ENCODE measurements around the gene ARSI.
A peak's percentile ranks its signal among the peaks of the same experiment; 100 is the strongest.

The ARSI gene

GRCh38 chr5:150286820-150287219 lies 15.9 kb downstream of the ARSI start:
- WGBS (ENCODE audit: insufficient coverage): 88% methylated on average over 3 of the region's 5 CpGs
- Histone ChIP-seq H3K36me3 (ENCODE audit: control insufficient read depth in 4 of 4, insufficient read depth in 4 of 4, low read length in 3 of 4) (no peaks in the 10 kb centered on the region), H3K27me3 (replicated peaks in 2 of 5; ENCODE audit: control insufficient read depth in 4 of 5, insufficient read depth in 5 of 5, low read length in 4 of 5) (peaks cover 0 to 11% (median 1%) of the 10 kb centered on the region in 5 experiments), H3K4me1 (ENCODE audit: control extremely low read depth in 1 of 4, control insufficient read depth in 4 of 4, insufficient read depth in 4 of 4, low read length in 3 of 4) (peaks cover 0 to under 1% (median 0%) of the 10 kb centered on the region in 4 experiments), H3K27ac (ENCODE audit: insufficient read depth in 1 of 2, low read depth in 1 of 2, low read length in 2 of 2, poor library complexity in 1 of 2, severe bottlenecking in 2 of 2) (no peak overlapping the region), H3K9me3 (ENCODE audit: control extremely low read depth in 1 of 5, control insufficient read depth in 4 of 5, insufficient read depth in 2 of 5, low read depth in 1 of 5, low read length in 4 of 5) (no peaks in the 10 kb centered on the region), H3K4me3 (ENCODE audit: control insufficient read depth in 1 of 7, extremely low read depth in 1 of 7, insufficient read depth in 4 of 7, low read depth in 2 of 7, low read length in 6 of 7) (no peak overlapping the region)
- ChIA-PET POLR2A (no interaction called here), CTCF (interaction anchor here (1.0 kb wide), 2 partner anchors 12 to 14 kb away, joined by 3 to 4 read pairs; no protein-coding TSS in a partner anchor)
- peak; percentile 23 to 44 (median 34) for DNase-seq

GRCh38 chr5:150285114-150285513 lies 17.6 kb downstream of the ARSI start:
- no peak for DNase-seq
- H3K27me3 ChIP-seq (replicated peaks in 2 of 5; ENCODE audit: control insufficient read depth in 4 of 5, insufficient read depth in 5 of 5, low read length in 4 of 5): peaks cover 0 to 6% (median 1%) of the 10 kb centered on the region in 5 experiments
- no peaks in the 10 kb centered on the region for H3K36me3 ChIP-seq (ENCODE audit: control insufficient read depth in 4 of 4, insufficient read depth in 4 of 4, low read length in 3 of 4)
- H3K27ac ChIP-seq (ENCODE audit: insufficient read depth in 1 of 2, low read depth in 1 of 2, low read length in 2 of 2, poor library complexity in 1 of 2, severe bottlenecking in 2 of 2): no peak overlapping the region
- 95% methylated on average over 4 of the region's 7 CpGs for whole genome bisulfite sequencing (ENCODE audit: insufficient coverage)
- CTCF ChIA-PET: interaction anchor here (1.4 kb wide), 1 partner anchor 18 kb away, joined by 3 read pairs; the partner anchor contains the start of gene ARSI
- no peaks in the 10 kb centered on the region for H3K9me3 ChIP-seq (ENCODE audit: control extremely low read depth in 1 of 5, control insufficient read depth in 4 of 5, insufficient read depth in 2 of 5, low read depth in 1 of 5, low read length in 4 of 5)
- H3K4me1 ChIP-seq (ENCODE audit: control extremely low read depth in 1 of 4, control insufficient read depth in 4 of 4, insufficient read depth in 4 of 4, low read length in 3 of 4): peaks cover 0 to 2% (median 0%) of the 10 kb centered on the region in 4 experiments
- H3K4me3 ChIP-seq (ENCODE audit: control insufficient read depth in 1 of 7, extremely low read depth in 1 of 7, insufficient read depth in 4 of 7, low read depth in 2 of 7, low read length in 6 of 7): no peak overlapping the region
- POLR2A ChIA-PET: no interaction called here

GRCh38 chr5:150284311-150284710 lies 18.4 kb downstream of the ARSI start:
- Histone ChIP-seq H3K9me3 (ENCODE audit: control extremely low read depth in 1 of 5, control insufficient read depth in 4 of 5, insufficient read depth in 2 of 5, low read depth in 1 of 5, low read length in 4 of 5) (no peaks in the 10 kb centered on the region), H3K36me3 (ENCODE audit: control insufficient read depth in 4 of 4, insufficient read depth in 4 of 4, low read length in 3 of 4) (no peaks in the 10 kb centered on the region), H3K4me1 (ENCODE audit: control extremely low read depth in 1 of 4, control insufficient read depth in 4 of 4, insufficient read depth in 4 of 4, low read length in 3 of 4) (peaks cover 1 to 10% (median 5%) of the 10 kb centered on the region in 4 experiments), H3K27ac (ENCODE audit: insufficient read depth in 1 of 2, low read depth in 1 of 2, low read length in 2 of 2, poor library complexity in 1 of 2, severe bottlenecking in 2 of 2) (no peak overlapping the region), H3K27me3 (replicated peaks in 2 of 5; ENCODE audit: control insufficient read depth in 4 of 5, insufficient read depth in 5 of 5, low read length in 4 of 5) (peaks cover 0 to 3% (median under 1%) of the 10 kb centered on the region in 5 experiments), H3K4me3 (ENCODE audit: control insufficient read depth in 1 of 7, extremely low read depth in 1 of 7, insufficient read depth in 4 of 7, low read depth in 2 of 7, low read length in 6 of 7) (no peak overlapping the region)
- 96% methylated on average over 12 of the region's 13 CpGs for WGBS (ENCODE audit: insufficient coverage)
- CTCF ChIA-PET: interaction anchor here (1.4 kb wide), 1 partner anchor 19 kb away, joined by 3 read pairs; the partner anchor contains the start of gene ARSI
- no peak for DNase-seq
- POLR2A ChIA-PET: no interaction called here

GRCh38 chr5:150283904-150284303 lies 18.8 kb downstream of the ARSI start:
- ChIA-PET CTCF (interaction anchor here (0.9 to 1.4 kb wide), 2 partner anchors 19 kb away, joined by 3 read pairs; partner anchors contain the start of gene ARSI), POLR2A (no interaction called here)
- Histone ChIP-seq H3K36me3 (ENCODE audit: control insufficient read depth in 4 of 4, insufficient read depth in 4 of 4, low read length in 3 of 4) (no peaks in the 10 kb centered on the region), H3K9me3 (ENCODE audit: control extremely low read depth in 1 of 5, control insufficient read depth in 4 of 5, insufficient read depth in 2 of 5, low read depth in 1 of 5, low read length in 4 of 5) (no peaks in the 10 kb centered on the region), H3K4me1 (ENCODE audit: control extremely low read depth in 1 of 4, control insufficient read depth in 4 of 4, insufficient read depth in 4 of 4, low read length in 3 of 4) (peaks cover 2 to 11% (median 5%) of the 10 kb centered on the region in 4 experiments), H3K27ac (ENCODE audit: insufficient read depth in 1 of 2, low read depth in 1 of 2, low read length in 2 of 2, poor library complexity in 1 of 2, severe bottlenecking in 2 of 2) (no peak overlapping the region), H3K27me3 (replicated peaks in 2 of 5; ENCODE audit: control insufficient read depth in 4 of 5, insufficient read depth in 5 of 5, low read length in 4 of 5) (peaks cover 0 to 2% (median 0%) of the 10 kb centered on the region in 5 experiments), H3K4me3 (ENCODE audit: control insufficient read depth in 1 of 7, extremely low read depth in 1 of 7, insufficient read depth in 4 of 7, low read depth in 2 of 7, low read length in 6 of 7) (no peak overlapping the region)
- WGBS (ENCODE audit: insufficient coverage): 96% methylated on average over 2 of the region's 3 CpGs
- no peak for DNase-seq

- ChIA-PET POLR2A (interaction anchor here (0.7 kb wide), 1 partner anchor 16 kb away, joined by 3 read pairs; no protein-coding TSS in a partner anchor), CTCF (interaction anchor here (0.7 to 0.9 kb wide), 2 partner anchors 14 to 68 kb away, joined by 3 to 5 read pairs; no protein-coding TSS in a partner anchor)
- no peak for DNase-seq
- Histone ChIP-seq H3K27ac (ENCODE audit: insufficient read depth in 1 of 2, low read depth in 1 of 2, low read length in 2 of 2, poor library complexity in 1 of 2, severe bottlenecking in 2 of 2) (no peak overlapping the region), H3K36me3 (ENCODE audit: control insufficient read depth in 4 of 4, insufficient read depth in 4 of 4, low read length in 3 of 4) (no peaks in the 10 kb centered on the region), H3K4me3 (ENCODE audit: control insufficient read depth in 1 of 7, extremely low read depth in 1 of 7, insufficient read depth in 4 of 7, low read depth in 2 of 7, low read length in 6 of 7) (no peak overlapping the region), H3K4me1 (ENCODE audit: control extremely low read depth in 1 of 4, control insufficient read depth in 4 of 4, insufficient read depth in 4 of 4, low read length in 3 of 4) (peaks cover 2 to 17% (median 8%) of the 10 kb centered on the region in 4 experiments), H3K9me3 (ENCODE audit: control extremely low read depth in 1 of 5, control insufficient read depth in 4 of 5, insufficient read depth in 2 of 5, low read depth in 1 of 5, low read length in 4 of 5) (no peaks in the 10 kb centered on the region), H3K27me3 (replicated peaks in 2 of 5; ENCODE audit: control insufficient read depth in 4 of 5, insufficient read depth in 5 of 5, low read length in 4 of 5) (peaks cover 0 to 1% (median 0%) of the 10 kb centered on the region in 5 experiments)
- WGBS (ENCODE audit: insufficient coverage): 99% methylated on average over 7 of the region's 8 CpGs
Measured at GRCh38 chr5:150281987-150282386, 20.7 kb downstream of the ARSI start.

GRCh38 chr5:150279330-150280020 lies 23.2 kb downstream of the ARSI start:
- Histone ChIP-seq H3K27ac (ENCODE audit: insufficient read depth in 1 of 2, low read depth in 1 of 2, low read length in 2 of 2, poor library complexity in 1 of 2, severe bottlenecking in 2 of 2) (no peak overlapping the region), H3K4me1 (ENCODE audit: control extremely low read depth in 1 of 4, control insufficient read depth in 4 of 4, insufficient read depth in 4 of 4, low read length in 3 of 4) (peaks cover 2 to 17% (median 8%) of the 10 kb centered on the region in 4 experiments), H3K27me3 (replicated peaks in 2 of 5; ENCODE audit: control insufficient read depth in 4 of 5, insufficient read depth in 5 of 5, low read length in 4 of 5) (peaks cover 0 to 3% (median 0%) of the 10 kb centered on the region in 5 experiments), H3K9me3 (ENCODE audit: control extremely low read depth in 1 of 5, control insufficient read depth in 4 of 5, insufficient read depth in 2 of 5, low read depth in 1 of 5, low read length in 4 of 5) (no peaks in the 10 kb centered on the region), H3K4me3 (ENCODE audit: control insufficient read depth in 1 of 7, extremely low read depth in 1 of 7, insufficient read depth in 4 of 7, low read depth in 2 of 7, low read length in 6 of 7) (no peak overlapping the region), H3K36me3 (ENCODE audit: control insufficient read depth in 4 of 4, insufficient read depth in 4 of 4, low read length in 3 of 4) (no peaks in the 10 kb centered on the region)
- peak in 2 of 3 donors; percentile 23 to 44 for DNase-seq
- whole genome bisulfite sequencing (ENCODE audit: insufficient coverage): 97% methylated on average over 12 of the region's 13 CpGs
- ChIA-PET POLR2A (no interaction called here), CTCF (interaction anchor here (1.0 kb wide), 1 partner anchor 26 kb away, joined by 3 read pairs; no protein-coding TSS in a partner anchor)

- Histone ChIP-seq H3K27ac (ENCODE audit: insufficient read depth in 1 of 2, low read depth in 1 of 2, low read length in 2 of 2, poor library complexity in 1 of 2, severe bottlenecking in 2 of 2) (no peak overlapping the region), H3K4me1 (ENCODE audit: control extremely low read depth in 1 of 4, control insufficient read depth in 4 of 4, insufficient read depth in 4 of 4, low read length in 3 of 4) (peaks cover 2 to 17% (median 8%) of the 10 kb centered on the region in 4 experiments), H3K9me3 (ENCODE audit: control extremely low read depth in 1 of 5, control insufficient read depth in 4 of 5, insufficient read depth in 2 of 5, low read depth in 1 of 5, low read length in 4 of 5) (no peaks in the 10 kb centered on the region), H3K36me3 (ENCODE audit: control insufficient read depth in 4 of 4, insufficient read depth in 4 of 4, low read length in 3 of 4) (no peaks in the 10 kb centered on the region), H3K27me3 (replicated peaks in 2 of 5; ENCODE audit: control insufficient read depth in 4 of 5, insufficient read depth in 5 of 5, low read length in 4 of 5) (peaks cover 0 to 3% (median 0%) of the 10 kb centered on the region in 5 experiments), H3K4me3 (ENCODE audit: control insufficient read depth in 1 of 7, extremely low read depth in 1 of 7, insufficient read depth in 4 of 7, low read depth in 2 of 7, low read length in 6 of 7) (no peak overlapping the region)
- DNase-seq: no peak
- CTCF ChIA-PET: interaction anchor here (1.0 kb wide), 1 partner anchor 27 kb away, joined by 3 read pairs; no protein-coding TSS in a partner anchor
- 100% methylated on average over 2 of the region's 6 CpGs for WGBS (ENCODE audit: insufficient coverage)
- POLR2A ChIA-PET: interaction anchor here (0.6 kb wide), 1 partner anchor 88 kb away, joined by 3 read pairs; no protein-coding TSS in a partner anchor
Measured at GRCh38 chr5:150278916-150279315, 23.8 kb downstream of the ARSI start.

Measured in common myeloid progenitor, CD34-positive (primary cell).